Lung (tissue), 12 donors: ENCODE results near the gene PAPPA2. TPM values are rescaled to one million over a fixed set of nuclear protein-coding genes. Genes with fewer than 3 reads are reported as not detected.

Source experiments
- ATAC-seq: fragments of 200-7000 bp; cut with Tn5 transposase; one replicate; pipeline ENCODE4 v1.9.1; 2020; ENCODE audit warnings: moderate number of reproducible peaks; ENCODE audit not compliant: insufficient read depth, low FRiP score
- DNase-seq, 3 donors: peaks; one replicate each; pipeline ENCODE4 v3.0.0-alpha.2; 2013 to 2017
- H3K27ac ChIP-seq, 2 donors: one replicate each; pipeline ENCODE4 v1.5.1; 2013; ENCODE audit warnings: mild to moderate bottlenecking in 2 of 2, moderate library complexity in 2 of 2, control low read depth in 1 of 2, inconsistent platforms in 1 of 2, low read depth in 1 of 2, low read length in 1 of 2
- H3K27me3 ChIP-seq, 3 donors: one replicate each; pipeline ENCODE4 v1.5.1; 2013; ENCODE audit warnings: low read length in 2 of 3; ENCODE audit not compliant: control insufficient read depth in 3 of 3, insufficient read depth in 3 of 3
- H3K36me3 ChIP-seq, 4 donors: one replicate each; pipeline ENCODE4 v1.5.1; 2013; ENCODE audit warnings: low read length in 4 of 4, mild to moderate bottlenecking in 1 of 4, moderate library complexity in 1 of 4; ENCODE audit not compliant: control insufficient read depth in 4 of 4, insufficient read depth in 4 of 4
- H3K4me1 ChIP-seq, 5 donors: one replicate each; pipeline ENCODE4 v1.5.1; 2013; ENCODE audit warnings: low read length in 5 of 5, mild to moderate bottlenecking in 2 of 5, moderate library complexity in 1 of 5; ENCODE audit not compliant: control insufficient read depth in 5 of 5, insufficient read depth in 5 of 5
- H3K4me3 ChIP-seq: one replicate; pipeline ENCODE4 v1.5.1; 2013; ENCODE audit warnings: mild to moderate bottlenecking, control low read depth, moderate library complexity
- H3K9ac ChIP-seq, 2 donors: one replicate each; pipeline ENCODE4 v1.5.1; 2013; ENCODE audit warnings: low read length in 2 of 2, control low read depth in 1 of 2; ENCODE audit not compliant: insufficient read depth in 1 of 2
- H3K9me3 ChIP-seq, 4 donors: one replicate each; pipeline ENCODE4 v1.5.1; 2013; ENCODE audit warnings: low read length in 3 of 4, mild to moderate bottlenecking in 1 of 4, moderate library complexity in 1 of 4; ENCODE audit not compliant: control insufficient read depth in 4 of 4, insufficient read depth in 3 of 4
- CTCF ChIP-seq: IDR thresholded peaks from 2 replicates; pipeline ENCODE4 v1.5.1; 2012; ENCODE audit warnings: mild to moderate bottlenecking; ENCODE audit errors: control extremely low read depth, extremely low read depth
- WGBS, 2 donors: extraction: QIAGEN DNeasy Blood & Tissue Kit; methylation state at CpG; one replicate each; pipeline ENCODE4 v1.1.7; 2013; 5-methylcytosine and 5-hydroxymethylcytosine counted together
- polyA plus RNA-seq, 2 donors: library from polyadenylated mRNA; stranded (reverse); fragments of 200-250 nt; gene quantifications; one replicate each; pipeline ENCODE4 v1.2.1, GENCODE V29; 2013
- total RNA-seq, 2 donors: library from RNA; depleted of rRNA in 1 of 2; stranded (reverse); fragments of >200 nt in 1 of 2; gene quantifications; one replicate each; pipeline ENCODE4 v1.2.1, GENCODE V29; 2014 to 2021
- donor health status: control.
- donor health status: control.
- donor health status: Bipolar disorder and iron deficiency.
- donor health status: healthy.
- donor health status: DM: yes; HTN: yes; CAD: no.

The PAPPA2 gene
- total and polyA plus RNA-seq, 4 donors = 0.02 to 0.55 (median 0.32) TPM

- TF ChIP-seq CTCF = no peak
- H3K4me3 ChIP-seq = no peak overlapping the region
- DNase-seq (no peak), ATAC-seq (no peak)
- 65 to 75% methylated on average over 3 of the region's 3 CpGs for WGBS, 2 donors
- H3K4me1 ChIP-seq = peaks cover 0 to 10% (median 0%) of the 10 kb centered on the region in 5 donors
- no peaks in the 10 kb centered on the region for H3K27me3 ChIP-seq
- H3K27ac ChIP-seq = no peak overlapping the region
- no peak overlapping the region for H3K9ac ChIP-seq
- H3K9me3 ChIP-seq = peaks cover 0 to 1% (median 0%) of the 10 kb centered on the region in 4 donors
- H3K36me3 ChIP-seq = no peaks in the 10 kb centered on the region
Measured at GRCh38 chr1:176790786-176791185, 327.8 kb downstream of the PAPPA2 start.

DNA sequence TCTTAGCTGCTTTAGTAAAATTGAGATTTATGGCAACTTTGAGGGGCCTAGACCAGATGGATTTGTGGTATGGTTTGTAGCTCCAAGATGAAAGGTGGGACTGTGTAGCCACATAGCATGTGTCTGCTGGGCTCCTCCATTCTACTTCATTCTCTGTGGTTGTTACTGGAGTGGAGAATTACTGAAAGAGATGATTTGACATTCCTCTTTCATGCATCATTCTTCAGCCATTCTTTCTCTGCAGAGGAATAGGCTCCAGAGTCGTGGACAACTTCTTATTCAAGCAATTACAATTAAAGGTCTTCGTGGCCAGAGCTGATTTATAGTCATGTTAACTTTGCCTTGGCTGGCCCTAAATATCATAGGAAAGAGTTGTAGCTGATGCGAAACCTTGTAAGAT is 328.9 kb downstream of the PAPPA2 start:
- Histone ChIP-seq H3K4me1 (peaks cover 0 to 10% (median 0%) of the 10 kb centered on the region in 5 donors), H3K4me3 (no peak overlapping the region), H3K9ac (no peak overlapping the region), H3K27ac (no peak overlapping the region), H3K36me3 (no peaks in the 10 kb centered on the region), H3K27me3 (no peaks in the 10 kb centered on the region), H3K9me3 (peaks cover 0 to 1% (median 0%) of the 10 kb centered on the region in 4 donors)
- no peak for ATAC-seq
- TF ChIP-seq CTCF = no peak
- DNase-seq = no peak
- WGBS, 2 donors = 80% methylated on average over 3 of the region's 3 CpGs

GRCh38 chr1:176794897-176795508 is 332.0 kb downstream of the PAPPA2 start:
- Histone ChIP-seq H3K9ac (no peak overlapping the region), H3K9me3 (peaks cover 0 to 1% (median 0%) of the 10 kb centered on the region in 4 donors), H3K4me3 (no peak overlapping the region), H3K27ac (no peak overlapping the region), H3K27me3 (no peaks in the 10 kb centered on the region), H3K36me3 (no peaks in the 10 kb centered on the region), H3K4me1 (peaks cover 0 to 8% (median 0%) of the 10 kb centered on the region in 5 donors)
- no peak for ATAC-seq
- no peak for DNase-seq
- TF ChIP-seq CTCF = no peak
- WGBS, 2 donors = 93 to 94% methylated on average over 5 of the region's 5 CpGs

GRCh38 chr1:176795929-176796328 is 333.0 kb downstream of the PAPPA2 start:
- no peaks in the 10 kb centered on the region for H3K27me3 ChIP-seq
- no peaks in the 10 kb centered on the region for H3K9me3 ChIP-seq
- no peak overlapping the region for H3K27ac ChIP-seq
- DNase-seq (no peak), ATAC-seq (no peak)
- no peak for TF ChIP-seq CTCF
- H3K4me3 ChIP-seq = no peak overlapping the region
- H3K4me1 ChIP-seq = peaks cover 0 to 1% (median 0%) of the 10 kb centered on the region in 5 donors
- 48 to 51% methylated on average over 2 of the region's 2 CpGs for WGBS, 2 donors
- no peak overlapping the region for H3K9ac ChIP-seq
- no peaks in the 10 kb centered on the region for H3K36me3 ChIP-seq
